GM23248 (cell line): ENCODE results near the gene SACM1L. TPM values are rescaled to one million over a fixed set of nuclear protein-coding genes. Genes with fewer than 3 reads are reported as not detected.

Experiments
- DNase-seq: peaks from one replicate; pipeline ENCODE4 v3.0.0-alpha.2; 2015
- H2AFZ ChIP-seq: fragments of 200-600 bp; sonication (generic); 2 replicates; pipeline ENCODE4 v1.6.1; 2016; ENCODE audit warnings: antibody characterized with exemption
- H3F3A ChIP-seq: fragments of 200-600 bp; sonication (generic); 2 replicates; pipeline ENCODE4 v1.6.1; 2016; ENCODE audit warnings: mild to moderate bottlenecking, antibody characterized with exemption, mixed run types; ENCODE audit not compliant: insufficient read depth
- H3K27ac ChIP-seq: fragments of 200-600 bp; sonication (generic); 2 replicates; pipeline ENCODE4 v1.5.1; 2016; ENCODE audit warnings: mild to moderate bottlenecking
- H3K27me3 ChIP-seq: fragments of 200-600 bp; sonication (generic); replicated peaks from 2 replicates; pipeline ENCODE4 v1.6.1; 2016; ENCODE audit warnings: mild to moderate bottlenecking; ENCODE audit not compliant: insufficient read depth
- H3K36me3 ChIP-seq: fragments of 200-600 bp; sonication (generic); 2 replicates; pipeline ENCODE4 v1.6.1; 2016; ENCODE audit warnings: low read depth, mild to moderate bottlenecking
- H3K4me1 ChIP-seq: fragments of 200-600 bp; sonication (generic); 2 replicates; pipeline ENCODE4 v1.6.1; 2016; ENCODE audit warnings: mild to moderate bottlenecking; ENCODE audit not compliant: insufficient read depth
- H3K4me2 ChIP-seq: fragments of 200-600 bp; sonication (generic); one replicate; pipeline ENCODE4 v1.6.1; 2016; ENCODE audit warnings: mild to moderate bottlenecking; ENCODE audit not compliant: unreplicated experiment
- H3K4me3 ChIP-seq: fragments of 200-600 bp; sonication (generic); 2 replicates; pipeline ENCODE4 v1.5.1; 2016; ENCODE audit warnings: mild to moderate bottlenecking
- H3K79me2 ChIP-seq: fragments of 200-600 bp; sonication (generic); 2 replicates; pipeline ENCODE4 v1.6.1; 2016; ENCODE audit warnings: mild to moderate bottlenecking; ENCODE audit not compliant: insufficient read depth
- H3K9ac ChIP-seq: fragments of 200-600 bp; sonication (generic); 2 replicates; pipeline ENCODE4 v1.6.1; 2016; ENCODE audit warnings: mild to moderate bottlenecking
- H3K9me2 ChIP-seq: fragments of 200-600 bp; sonication (generic); 2 replicates; pipeline ENCODE4 v1.6.1; 2016; ENCODE audit warnings: mixed run types, mild to moderate bottlenecking, moderate library complexity; ENCODE audit not compliant: insufficient read depth
- H3K9me3 ChIP-seq: fragments of 200-600 bp; sonication (generic); one replicate; pipeline ENCODE4 v1.6.1; 2017; ENCODE audit warnings: low read depth
- H4K20me1 ChIP-seq: fragments of 200-600 bp; sonication (generic); 2 replicates; pipeline ENCODE4 v1.6.0; 2016; ENCODE audit not compliant: insufficient read depth
- EZH2 ChIP-seq: fragments of 200-600 bp; sonication (generic); IDR thresholded peaks from 2 replicates; pipeline ENCODE4 v1.6.1; 2018; ENCODE audit warnings: antibody characterized with exemption, mild to moderate bottlenecking; ENCODE audit not compliant: insufficient read depth, poor library complexity, severe bottlenecking
- EZH2phosphoT487 ChIP-seq: fragments of 200-600 bp; sonication (generic); IDR thresholded peaks from 2 replicates; pipeline ENCODE4 v1.6.1; 2018; ENCODE audit warnings: antibody characterized with exemption, moderate library complexity, mild to moderate bottlenecking, low read depth; ENCODE audit not compliant: insufficient read depth
- WGBS, 2 experiments: methylation state at CpG; one replicate each; pipeline ENCODE4 v1.1.6; 2015 to 2017; ENCODE audit warnings: low lambda C conversion rate in 2 of 2, low coverage in 1 of 2; ENCODE audit errors: missing lambda C conversion rate in 2 of 2; 5-methylcytosine and 5-hydroxymethylcytosine counted together
- in situ Hi-C: fragments of 300-500 bp; cut with MboI; formaldehyde crosslinking; loops from 2 replicates; pipeline ENCODE4 v1.15.0; 2020
- polyA plus RNA-seq: library from polyadenylated mRNA; unstranded; fragments of >200 nt; fragmentation: Nextera tagmentation; extraction: Ambion mirVana; gene quantifications from 2 replicates; pipeline ENCODE4 v1.2.1, GENCODE V29; 2016
- total RNA-seq: library from RNA; depleted of rRNA; stranded (reverse); fragments of >200 nt; shearing (Covaris generic); gene quantifications from 2 replicates; pipeline ENCODE4 v1.2.3, GENCODE V29; 2014

SACM1L gene
- total and polyA plus RNA-seq, 2 experiments from 2014 or later = 33.6 to 33.9 TPM

- H3K36me3 ChIP-seq = no peaks in the 10 kb centered on the region
- H3K9me3 ChIP-seq = no peaks in the 10 kb centered on the region
- no peaks in the 10 kb centered on the region for H3K4me1 ChIP-seq
- H3K9me2 ChIP-seq = no peaks in the 10 kb centered on the region
- peaks cover 40% of the 10 kb centered on the region for H3K27me3 ChIP-seq
- H3K27ac ChIP-seq = no peak overlapping the region
- H3F3A ChIP-seq = no peaks in the 10 kb centered on the region
- H3K79me2 ChIP-seq = no peaks in the 10 kb centered on the region
- no peak for TF ChIP-seq EZH2
- no peak for TF ChIP-seq EZH2phosphoT487
- no peak for DNase-seq
- WGBS, 2 experiments = 36 to 55% methylated on average over 4 of the region's 4 CpGs
- in situ Hi-C loops = no loop called here
- no peak overlapping the region for H3K4me3 ChIP-seq
- no peak overlapping the region for H2AFZ ChIP-seq
- H4K20me1 ChIP-seq = no peaks in the 10 kb centered on the region
- H3K4me2 ChIP-seq = no peak overlapping the region
- no peak overlapping the region for H3K9ac ChIP-seq
Observed at GRCh38 chr3:45786801-45787495, 97.8 kb downstream of the SACM1L start.

- no peak overlapping the region for H3K27ac ChIP-seq
- in situ Hi-C loops = no loop called here
- H3F3A ChIP-seq = no peaks in the 10 kb centered on the region
- 90 to 93% methylated on average over 2 of the region's 2 CpGs for WGBS, 2 experiments
- no peak for TF ChIP-seq EZH2phosphoT487
- TF ChIP-seq EZH2 = no peak
- no peak overlapping the region for H3K4me3 ChIP-seq
- H2AFZ ChIP-seq = no peak overlapping the region
- H3K4me1 ChIP-seq = no peaks in the 10 kb centered on the region
- no peaks in the 10 kb centered on the region for H3K9me3 ChIP-seq
- no peaks in the 10 kb centered on the region for H3K79me2 ChIP-seq
- no peaks in the 10 kb centered on the region for H3K9me2 ChIP-seq
- H3K27me3 ChIP-seq = peaks cover 46% of the 10 kb centered on the region
- no peak overlapping the region for H3K9ac ChIP-seq
- H4K20me1 ChIP-seq = no peaks in the 10 kb centered on the region
- H3K36me3 ChIP-seq = no peaks in the 10 kb centered on the region
- no peak overlapping the region for H3K4me2 ChIP-seq
- DNase-seq = no peak
Observed at GRCh38 chr3:45787551-45787950, 98.4 kb downstream of the SACM1L start.

GRCh38 chr3:45789235-45789812 is 100.1 kb downstream of the SACM1L start:
- H3F3A ChIP-seq = no peaks in the 10 kb centered on the region
- H3K4me3 ChIP-seq = no peak overlapping the region
- no peaks in the 10 kb centered on the region for H4K20me1 ChIP-seq
- no peaks in the 10 kb centered on the region for H3K36me3 ChIP-seq
- H3K4me1 ChIP-seq = no peaks in the 10 kb centered on the region
- H3K9me2 ChIP-seq = no peaks in the 10 kb centered on the region
- no peaks in the 10 kb centered on the region for H3K9me3 ChIP-seq
- in situ Hi-C loops = no loop called here
- no peak overlapping the region for H2AFZ ChIP-seq
- no peak overlapping the region for H3K4me2 ChIP-seq
- H3K9ac ChIP-seq = no peak overlapping the region
- peaks cover 62% of the 10 kb centered on the region for H3K27me3 ChIP-seq
- no peak for DNase-seq
- H3K27ac ChIP-seq = no peak overlapping the region
- TF ChIP-seq EZH2phosphoT487 = no peak
- no peak for TF ChIP-seq EZH2
- WGBS, 2 experiments = 28 to 30% methylated on average over 4 of the region's 4 CpGs
- no peaks in the 10 kb centered on the region for H3K79me2 ChIP-seq

- WGBS, 2 experiments = 12 to 22% methylated on average over 2 of the region's 2 CpGs
- Histone ChIP-seq H3K9ac (no peak overlapping the region), H3K36me3 (no peaks in the 10 kb centered on the region), H3K4me3 (no peak overlapping the region), H3K79me2 (no peaks in the 10 kb centered on the region), H4K20me1 (no peaks in the 10 kb centered on the region), H3K4me1 (no peaks in the 10 kb centered on the region), H3K9me3 (no peaks in the 10 kb centered on the region), H3F3A (no peaks in the 10 kb centered on the region), H3K4me2 (no peak overlapping the region), H3K27me3 (peaks cover 71% of the 10 kb centered on the region), H2AFZ (no peak overlapping the region), H3K9me2 (no peaks in the 10 kb centered on the region), H3K27ac (no peak overlapping the region)
- TF ChIP-seq EZH2phosphoT487 (no peak), EZH2 (no peak)
- in situ Hi-C loops = no loop called here
- DNase-seq = no peak
Observed at GRCh38 chr3:45790596-45790995, 101.4 kb downstream of the SACM1L start.
